ENCODE measurements around the gene NUP133.
"Not testable (repeated sequence)": the region's sequence is repeated elsewhere in the genome, so short reads cannot be mapped to it uniquely, and the experiment has no call there.

Gene NUP133

DNA sequence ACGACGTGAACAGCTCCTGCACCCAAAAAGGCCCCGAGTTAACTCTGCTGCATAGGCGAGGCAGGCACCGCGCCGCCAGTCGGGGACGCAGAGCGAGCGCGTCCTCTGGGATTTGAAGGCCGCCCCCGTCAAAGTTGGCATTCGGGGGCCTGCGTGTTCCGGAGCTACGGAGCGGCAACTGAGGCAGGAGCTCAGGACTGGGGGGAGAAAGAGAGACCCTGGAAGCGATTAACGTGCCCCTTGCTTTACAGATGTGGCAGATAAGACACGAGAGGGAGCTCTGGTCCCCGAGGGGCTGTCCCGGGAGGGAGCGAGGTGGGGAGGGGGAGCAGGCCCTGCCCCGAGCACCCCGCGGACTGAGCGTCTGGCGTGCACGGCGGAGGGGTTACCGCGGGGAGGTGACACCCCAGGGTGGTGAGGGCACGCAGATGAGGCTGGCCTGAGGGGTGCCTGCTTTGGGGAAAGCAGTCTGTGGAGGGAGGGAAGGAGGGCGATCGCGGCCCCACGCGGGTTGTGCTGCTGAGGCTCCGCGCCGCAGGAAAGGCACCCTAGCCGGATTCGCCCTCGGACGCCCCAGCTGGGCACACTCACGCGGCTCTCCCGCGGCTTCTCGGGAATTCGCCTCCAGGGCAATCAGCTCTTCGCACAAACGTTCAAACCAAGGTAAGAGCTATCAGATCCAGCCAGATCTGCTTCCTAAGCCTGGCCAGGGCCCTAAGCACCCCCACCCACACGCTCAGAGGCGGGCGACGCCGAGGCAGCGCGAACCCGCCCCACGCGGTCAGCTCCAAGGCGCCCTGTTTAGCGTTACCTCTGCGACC is 100.7 kb downstream of the NUP133 start:
- Histone ChIP-seq H3K4me3 (replicated peaks; ENCODE audit: low read depth, low read length) (no peak overlapping the region; the same call in 1 of the 2 replicates), H3K27me3 (replicated peaks; ENCODE audit: control insufficient read depth, insufficient read depth, low read length) (peaks cover 8% of the 10 kb centered on the region), H3K36me3 (ENCODE audit: control insufficient read depth, insufficient read depth, low read length) (no peaks in the 10 kb centered on the region)
- TF ChIP-seq, protein P1, sequence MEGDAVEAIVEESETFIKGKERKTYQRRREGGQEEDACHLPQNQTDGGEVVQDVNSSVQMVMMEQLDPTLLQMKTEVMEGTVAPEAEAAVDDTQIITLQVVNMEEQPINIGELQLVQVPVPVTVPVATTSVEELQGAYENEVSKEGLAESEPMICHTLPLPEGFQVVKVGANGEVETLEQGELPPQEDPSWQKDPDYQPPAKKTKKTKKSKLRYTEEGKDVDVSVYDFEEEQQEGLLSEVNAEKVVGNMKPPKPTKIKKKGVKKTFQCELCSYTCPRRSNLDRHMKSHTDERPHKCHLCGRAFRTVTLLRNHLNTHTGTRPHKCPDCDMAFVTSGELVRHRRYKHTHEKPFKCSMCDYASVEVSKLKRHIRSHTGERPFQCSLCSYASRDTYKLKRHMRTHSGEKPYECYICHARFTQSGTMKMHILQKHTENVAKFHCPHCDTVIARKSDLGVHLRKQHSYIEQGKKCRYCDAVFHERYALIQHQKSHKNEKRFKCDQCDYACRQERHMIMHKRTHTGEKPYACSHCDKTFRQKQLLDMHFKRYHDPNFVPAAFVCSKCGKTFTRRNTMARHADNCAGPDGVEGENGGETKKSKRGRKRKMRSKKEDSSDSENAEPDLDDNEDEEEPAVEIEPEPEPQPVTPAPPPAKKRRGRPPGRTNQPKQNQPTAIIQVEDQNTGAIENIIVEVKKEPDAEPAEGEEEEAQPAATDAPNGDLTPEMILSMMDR (IDR thresholded peaks at IDR 0.05; ENCODE audit: insufficient read depth, low read length, poor library complexity, severe bottlenecking) = peak; percentile 5
- no peak for DNase-seq (ENCODE audit: extremely low read depth, insufficient read length)

DNA sequence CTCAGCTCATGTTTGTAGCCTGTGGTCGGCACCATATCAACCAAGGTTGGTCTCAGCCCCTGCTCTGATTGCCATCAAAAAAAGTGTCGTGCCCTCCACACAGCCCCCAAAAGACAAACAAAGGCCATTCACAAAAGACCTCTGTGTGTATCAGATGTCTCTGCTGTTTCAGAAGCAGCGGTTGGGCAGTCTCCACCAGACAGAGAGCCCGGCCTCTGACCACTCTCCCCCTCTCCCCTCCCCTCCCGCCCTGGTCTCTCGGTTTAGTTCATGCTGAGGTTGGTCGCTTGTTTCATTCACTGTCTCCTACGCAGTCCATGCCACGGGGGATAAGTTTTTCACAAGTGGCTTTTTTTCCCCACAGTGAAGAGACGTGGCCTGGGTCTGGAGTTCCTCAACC is 101.3 kb downstream of the NUP133 start:
- Histone ChIP-seq H3K4me3 (replicated peaks; ENCODE audit: low read depth, low read length) (no peak overlapping the region), H3K36me3 (ENCODE audit: control insufficient read depth, insufficient read depth, low read length) (no peaks in the 10 kb centered on the region), H3K27me3 (replicated peaks; ENCODE audit: control insufficient read depth, insufficient read depth, low read length) (peaks cover 6% of the 10 kb centered on the region)
- TF ChIP-seq, protein P1 (IDR thresholded peaks at IDR 0.05; ENCODE audit: insufficient read depth, low read length, poor library complexity, severe bottlenecking) = no peak
- no peak for DNase-seq (ENCODE audit: extremely low read depth, insufficient read length)

DNA sequence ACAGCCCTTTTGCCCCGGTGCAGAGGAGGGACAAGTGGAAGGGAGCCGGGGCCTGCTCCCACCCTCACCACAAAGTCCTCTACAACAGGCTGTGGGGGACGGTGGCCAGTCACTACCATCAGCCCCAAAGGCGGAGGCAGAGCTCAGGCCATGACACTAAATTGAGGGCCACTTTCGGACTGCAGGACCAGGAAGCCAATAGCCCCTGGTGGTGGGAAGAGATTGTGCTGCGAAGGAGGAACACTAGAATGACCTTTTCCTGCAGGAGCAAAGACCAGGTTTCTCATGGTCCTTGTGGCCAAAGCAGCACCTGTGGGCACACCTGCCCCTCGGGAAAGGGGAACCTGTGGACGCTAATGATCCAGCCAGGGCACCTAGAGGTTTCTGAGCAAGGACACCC is 104.6 kb downstream of the NUP133 start:
- TF ChIP-seq, protein P1 (IDR thresholded peaks at IDR 0.05; ENCODE audit: insufficient read depth, low read length, poor library complexity, severe bottlenecking) = no peak
- Histone ChIP-seq H3K27me3 (replicated peaks; ENCODE audit: control insufficient read depth, insufficient read depth, low read length) (peaks cover 4% of the 10 kb centered on the region), H3K4me3 (replicated peaks; ENCODE audit: low read depth, low read length) (no peak overlapping the region), H3K36me3 (ENCODE audit: control insufficient read depth, insufficient read depth, low read length) (no peaks in the 10 kb centered on the region)
- DNase-seq (ENCODE audit: extremely low read depth, insufficient read length) = no peak

DNA sequence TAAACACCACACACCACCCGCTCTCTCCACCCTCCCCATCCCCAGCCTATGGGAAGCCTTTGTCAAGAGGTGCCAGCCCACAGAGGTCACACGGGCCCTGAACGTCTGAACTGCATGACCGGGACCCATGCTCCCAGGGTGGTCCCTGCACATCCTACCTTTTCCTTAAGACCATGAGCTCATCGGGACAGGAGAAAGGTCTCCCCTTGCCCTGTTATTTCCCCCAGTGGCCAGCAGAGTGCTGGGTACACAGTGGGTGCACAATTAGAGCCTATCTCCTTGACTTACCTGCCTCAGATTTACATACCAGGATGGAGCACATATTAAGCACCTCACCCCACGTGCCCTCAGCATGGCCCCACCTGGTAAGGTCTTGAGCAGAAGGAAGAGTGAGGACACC is 105.1 kb downstream of the NUP133 start:
- TF ChIP-seq, protein P1 (IDR thresholded peaks at IDR 0.05; ENCODE audit: insufficient read depth, low read length, poor library complexity, severe bottlenecking) = peak; percentile 16
- Histone ChIP-seq H3K4me3 (replicated peaks; ENCODE audit: low read depth, low read length) (no peak overlapping the region), H3K27me3 (replicated peaks; ENCODE audit: control insufficient read depth, insufficient read depth, low read length) (peaks cover 4% of the 10 kb centered on the region), H3K36me3 (ENCODE audit: control insufficient read depth, insufficient read depth, low read length) (no peaks in the 10 kb centered on the region)
- DNase-seq (ENCODE audit: extremely low read depth, insufficient read length) = no peak

DNA sequence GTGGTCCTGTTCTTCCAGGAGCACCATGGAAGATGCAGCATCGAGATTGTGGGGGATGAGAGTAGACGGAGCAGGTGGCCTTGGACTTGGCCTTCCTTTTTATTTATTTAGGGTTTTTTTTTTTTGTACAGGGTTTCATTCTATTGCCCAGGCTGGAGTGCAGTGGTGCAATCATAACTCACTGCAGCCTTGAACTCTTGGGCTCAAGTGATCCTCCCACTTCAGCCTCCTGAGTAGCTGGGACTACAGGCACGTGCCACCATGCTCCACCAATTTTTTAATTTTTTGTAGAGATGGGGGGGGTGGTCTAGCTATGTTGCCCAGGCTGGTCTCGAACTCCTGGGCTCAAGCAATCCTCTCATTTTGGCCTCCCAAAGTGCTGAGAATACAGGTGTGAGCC is 105.8 kb downstream of the NUP133 start:
- not testable (repeated sequence) for DNase-seq (ENCODE audit: extremely low read depth, insufficient read length); H3K4me3 ChIP-seq (replicated peaks; ENCODE audit: low read depth, low read length); H3K27me3 ChIP-seq (replicated peaks; ENCODE audit: control insufficient read depth, insufficient read depth, low read length); H3K36me3 ChIP-seq (ENCODE audit: control insufficient read depth, insufficient read depth, low read length)

DNA sequence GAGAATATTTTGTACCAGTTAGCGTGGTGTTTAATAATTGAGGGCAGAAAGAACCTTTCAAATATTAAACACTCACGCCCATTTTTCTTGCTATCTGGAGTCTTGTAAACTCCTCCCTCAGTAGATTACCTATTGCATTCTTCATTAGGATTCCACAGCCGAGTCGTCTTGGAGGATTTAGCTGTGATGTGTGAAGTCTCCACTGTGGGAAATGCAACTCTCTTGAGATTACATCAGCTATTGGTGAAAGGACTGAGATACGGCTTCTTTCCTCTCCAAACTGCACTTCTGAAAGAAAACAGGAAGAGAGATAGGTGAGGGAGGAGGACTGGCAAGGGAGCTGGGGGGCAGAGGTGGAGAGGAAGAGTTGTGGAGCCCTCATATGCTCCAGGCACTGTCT is 110.4 kb downstream of the NUP133 start:
- DNase-seq (ENCODE audit: extremely low read depth, insufficient read length) = no peak
- Histone ChIP-seq H3K27me3 (replicated peaks; ENCODE audit: control insufficient read depth, insufficient read depth, low read length) (no peaks in the 10 kb centered on the region), H3K4me3 (replicated peaks; ENCODE audit: low read depth, low read length) (no peak overlapping the region), H3K36me3 (ENCODE audit: control insufficient read depth, insufficient read depth, low read length) (no peaks in the 10 kb centered on the region)
- TF ChIP-seq, protein P1 (IDR thresholded peaks at IDR 0.05; ENCODE audit: insufficient read depth, low read length, poor library complexity, severe bottlenecking) = no peak

Data from GM06990 (cell line).